Measurements from ENCODE around the gene BCL7A. TPM values are rescaled to one million over a fixed set of nuclear protein-coding genes. Genes with fewer than 3 reads are reported as not detected.

The BCL7A gene
- total and polyA plus RNA-seq, 10 of the 15 experiments (the other 5 are each of a cell fraction or from before 2014, with no cell fraction given) = 0.37 to 17.2 (median 11.7) TPM

DNA sequence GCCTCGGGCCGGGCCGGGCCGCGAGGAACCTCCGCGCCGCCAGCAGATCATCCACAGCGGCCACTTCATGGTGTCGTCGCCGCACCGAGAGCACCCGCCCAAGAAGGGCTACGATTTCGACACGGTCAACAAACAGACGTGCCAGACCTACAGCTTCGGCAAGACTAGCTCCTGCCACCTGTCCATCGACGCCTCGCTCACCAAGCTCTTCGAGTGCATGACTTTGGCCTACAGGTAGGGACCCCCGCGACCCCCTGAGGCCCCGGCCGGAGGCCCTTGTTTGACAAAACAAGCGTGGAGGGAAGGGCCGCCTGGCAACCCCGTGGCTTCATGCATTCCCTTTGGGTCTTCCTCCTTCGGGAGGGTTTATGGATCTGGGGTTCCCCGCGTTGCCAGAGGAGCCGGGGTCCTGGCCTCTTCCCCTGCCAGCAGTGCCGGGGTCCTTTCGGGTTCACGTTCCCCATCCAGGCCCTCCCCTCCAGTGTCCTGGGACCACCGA is 57.4 kb downstream of the BCL7A start:
- in situ Hi-C loops (cut with MboI) (no loop called here), intact Hi-C loops (cut with micrococcal nuclease; ENCODE audit: unreplicated experiment) (no loop called here)
- 2% methylated on average over 36 of the region's 38 CpGs for WGBS (ENCODE audit: insufficient coverage, insufficient replicate concordance, low lambda C conversion rate, missing lambda C conversion rate)
- Histone ChIP-seq H3K4me2 (ENCODE audit: control insufficient read depth, insufficient read depth) (peak overlapping the region; percentile 91), H3K27ac (ENCODE audit: control insufficient read depth, insufficient read depth) (no peak overlapping the region), H3K36me3 (ENCODE audit: control insufficient read depth in 2 of 2, insufficient read depth in 2 of 2, low read length in 1 of 2) (no peaks in the 10 kb centered on the region), H3K4me3 (peak overlapping the region; percentile 69), H3K9me3 (replicated peaks; ENCODE audit: control insufficient read depth, insufficient read depth, low read length) (no peaks in the 10 kb centered on the region), H3K79me2 (ENCODE audit: control insufficient read depth, insufficient read depth, low read length) (no peaks in the 10 kb centered on the region; the same call in 1 of the 2 replicates), H2AFZ (ENCODE audit: control insufficient read depth, low read depth, low read length) (peak overlapping the region; percentile 21; the same call in 1 of the 2 replicates), H3K9ac (ENCODE audit: control insufficient read depth, insufficient read depth, low read length) (peak overlapping the region; percentile 41), H3K4me1 (ENCODE audit: control insufficient read depth, insufficient read depth, low read length) (peaks cover 44% of the 10 kb centered on the region), H4K20me1 (ENCODE audit: control insufficient read depth, insufficient read depth) (0 out of 2 replicates have a peak, but pooled peaks cover 3% of the 10 kb centered on the region), H3K27me3 (replicated peaks in 1 of 2; ENCODE audit: control insufficient read depth in 2 of 2, insufficient read depth in 2 of 2, low read length in 1 of 2) (no peaks in the 10 kb centered on the region)
- POLR2A ChIA-PET = interaction anchor here (1.3 to 1.7 kb wide), 2 partner anchors 11 to 190 kb away, joined by 4 to 14 read pairs; partner anchors contain the start of gene PSMD9
- TF ChIP-seq LARP7 (IDR thresholded peaks at IDR 0.05) (0 out of 2 replicates have a peak, but pooled peaks have one; percentile 12), MYB (IDR thresholded peaks at IDR 0.05; ENCODE audit: borderline replicate concordance, low read depth, low read length) (no peak), SMARCA5 (IDR thresholded peaks at IDR 0.05) (0 out of 2 replicates have a peak, but pooled peaks have one; percentile 10)
- RAD21 ChIA-PET (ENCODE audit: unreplicated experiment) = interaction anchor here (1.1 kb wide), 1 partner anchor 88 kb away, joined by 3 read pairs; no protein-coding TSS in a partner anchor
- CTCF ChIA-PET = interaction anchor here (0.6 to 1.6 kb wide), 3 partner anchors 9 to 727 kb away, joined by 3 to 6 read pairs (median 5); partner anchors contain the start of gene ANAPC5
- ATAC-seq = no peak
- no TSS peak for BruUV-seq (replicated peaks)
- FAIRE-seq = no peak
- SMC1A ChIA-PET (ENCODE audit: uncharacterized antibody, unreplicated experiment) = interaction anchor here (1.3 kb wide), 1 partner anchor 9 kb away, joined by 4 read pairs; no protein-coding TSS in a partner anchor
- no peak for DNase-seq (ENCODE audit: low read depth, low spot score)

DNA sequence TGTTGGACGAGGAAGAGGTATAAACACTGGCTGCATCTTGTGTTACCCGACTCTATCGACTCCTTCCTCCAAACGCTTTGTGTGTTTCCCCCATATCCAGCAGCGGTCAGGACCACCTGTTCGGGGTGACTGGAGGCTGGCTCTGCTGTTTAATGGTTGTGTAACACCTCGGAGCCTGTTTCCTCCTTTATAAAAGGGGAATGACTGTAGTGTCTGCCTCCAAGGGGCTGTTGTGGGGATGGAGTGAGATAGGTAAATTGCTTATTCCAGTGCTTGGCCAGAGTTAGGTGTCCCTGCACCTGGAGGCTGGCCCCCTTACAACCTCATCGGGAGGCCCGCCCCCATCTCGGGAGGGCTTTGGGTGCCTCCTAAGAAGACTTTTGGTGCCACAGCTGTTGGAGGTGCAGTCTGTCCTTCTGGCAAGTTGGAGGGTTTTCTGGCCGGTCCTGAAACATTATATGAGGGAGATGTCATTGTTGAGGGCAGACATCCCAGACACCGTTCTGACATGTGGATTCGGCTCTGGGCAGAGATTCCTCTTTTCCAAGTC is 57.9 kb downstream of the BCL7A start:
- peaks cover 0 to 1% of the 10 kb centered on the region in 2 experiments; a peak in 1 of 4 replicates for H3K36me3 ChIP-seq (ENCODE audit: control insufficient read depth in 2 of 2, insufficient read depth in 2 of 2, low read length in 1 of 2)
- H3K27ac ChIP-seq (ENCODE audit: control insufficient read depth, insufficient read depth) = no peak overlapping the region
- H3K9me3 ChIP-seq (replicated peaks; ENCODE audit: control insufficient read depth, insufficient read depth, low read length) = no peaks in the 10 kb centered on the region
- no peak; the same call in 2 of the 3 replicates for ATAC-seq
- 4% methylated on average over 13 of the region's 13 CpGs for WGBS (ENCODE audit: insufficient coverage, insufficient replicate concordance, low lambda C conversion rate, missing lambda C conversion rate)
- peak overlapping the region; percentile 21; the same call in 1 of the 2 replicates for H2AFZ ChIP-seq (ENCODE audit: control insufficient read depth, low read depth, low read length)
- H3K4me2 ChIP-seq (ENCODE audit: control insufficient read depth, insufficient read depth) = peak overlapping the region; percentile 91
- peaks cover 44% of the 10 kb centered on the region for H3K4me1 ChIP-seq (ENCODE audit: control insufficient read depth, insufficient read depth, low read length)
- in situ Hi-C loops (cut with MboI) (no loop called here), intact Hi-C loops (cut with micrococcal nuclease; ENCODE audit: unreplicated experiment) (no loop called here)
- no peaks in the 10 kb centered on the region for H3K27me3 ChIP-seq (replicated peaks in 1 of 2; ENCODE audit: control insufficient read depth in 2 of 2, insufficient read depth in 2 of 2, low read length in 1 of 2)
- no TSS peak for BruUV-seq (replicated peaks)
- no peak for FAIRE-seq
- H3K79me2 ChIP-seq (ENCODE audit: control insufficient read depth, insufficient read depth, low read length) = no peaks in the 10 kb centered on the region; the same call in 1 of the 2 replicates
- DNase-seq (ENCODE audit: low read depth, low spot score) = no peak
- peak overlapping the region; percentile 69 for H3K4me3 ChIP-seq
- POLR2A ChIA-PET = interaction anchor here (2.6 to 3.2 kb wide), 2 partner anchors 11 kb away, joined by 7 to 13 read pairs; no protein-coding TSS in a partner anchor
- CTCF ChIA-PET = interaction anchor here (1.1 to 3.9 kb wide), 5 partner anchors 10 to 43 kb away, joined by 3 to 32 read pairs (median 14); no protein-coding TSS in a partner anchor
- SMC1A ChIA-PET (ENCODE audit: uncharacterized antibody, unreplicated experiment) = interaction anchor here (0.6 to 1.2 kb wide), 2 partner anchors 87 to 161 kb away, joined by 3 read pairs; partner anchors contain the start of gene CFAP251
- peak overlapping the region; percentile 41 for H3K9ac ChIP-seq (ENCODE audit: control insufficient read depth, insufficient read depth, low read length)
- 0 out of 2 replicates have a peak, but pooled peaks cover 3% of the 10 kb centered on the region for H4K20me1 ChIP-seq (ENCODE audit: control insufficient read depth, insufficient read depth)
- RAD21 ChIA-PET (ENCODE audit: unreplicated experiment) = interaction anchor here (0.6 to 2.5 kb wide), 5 partner anchors 9 to 285 kb away, joined by 4 to 7 read pairs (median 4); no protein-coding TSS in a partner anchor
- TF ChIP-seq E2F4 (IDR thresholded peaks at IDR 0.05; ENCODE audit: low read depth, low read length) (no peak), EGR1 (IDR thresholded peaks at IDR 0.05; ENCODE audit: borderline replicate concordance in 1 of 2, low read depth in 2 of 2, low read length in 2 of 2) (no peak), TAF1 (IDR thresholded peaks at IDR 0.05; ENCODE audit: borderline replicate concordance, low read depth, low read length) (no peak), BMI1 (IDR thresholded peaks at IDR 0.05; ENCODE audit: borderline replicate concordance) (no peak), PRDM15 (CRISPR knock-in tag; IDR thresholded peaks at IDR 0.05) (no peak), MYB (IDR thresholded peaks at IDR 0.05; ENCODE audit: borderline replicate concordance, low read depth, low read length) (no peak), NR2C2 (IDR thresholded peaks at IDR 0.05; ENCODE audit: borderline replicate concordance, control insufficient read depth, insufficient read length, low read depth) (no peak)

Measured in GM12878 (cell line).